Nephron (organoid): ENCODE data around the gene SLC5A4.

Experiments
- H3K27ac Mint-ChIP-seq, 3 experiments: 2 replicates each; pipeline ENCODE4 v1.8.0; 2020; ENCODE audit warnings: mixed read lengths in 3 of 3, mild to moderate bottlenecking in 2 of 3, moderate library complexity in 1 of 3
- H3K27me3 Mint-ChIP-seq: 2 replicates; pipeline ENCODE4 v1.8.0; 2021; ENCODE audit warnings: low read depth, mild to moderate bottlenecking, moderate library complexity, mixed read lengths
- H3K36me3 Mint-ChIP-seq: 2 replicates; pipeline ENCODE4 v1.8.0; 2020; ENCODE audit warnings: low read depth, mixed read lengths
- H3K4me1 Mint-ChIP-seq: 2 replicates; pipeline ENCODE4 v1.8.0; 2020; ENCODE audit warnings: mixed read lengths
- H3K4me3 Mint-ChIP-seq, 3 experiments: 2 replicates each; pipeline ENCODE4 v1.8.0; 2020; ENCODE audit warnings: mild to moderate bottlenecking in 3 of 3, mixed read lengths in 3 of 3, moderate library complexity in 2 of 3
- H3K9me3 Mint-ChIP-seq: 2 replicates; pipeline ENCODE4 v1.8.0; 2020; ENCODE audit warnings: mixed read lengths
- TF ChIP-seq, protein P1 (sequence below), 3 experiments: fragments of 200-600 bp; sonication (generic); IDR thresholded peaks; one replicate each; pipeline ENCODE4 v1.5.0; 2021; ENCODE audit warnings: antibody characterized with exemption in 3 of 3; ENCODE audit not compliant: unreplicated experiment in 3 of 3

SLC5A4 gene

DNA sequence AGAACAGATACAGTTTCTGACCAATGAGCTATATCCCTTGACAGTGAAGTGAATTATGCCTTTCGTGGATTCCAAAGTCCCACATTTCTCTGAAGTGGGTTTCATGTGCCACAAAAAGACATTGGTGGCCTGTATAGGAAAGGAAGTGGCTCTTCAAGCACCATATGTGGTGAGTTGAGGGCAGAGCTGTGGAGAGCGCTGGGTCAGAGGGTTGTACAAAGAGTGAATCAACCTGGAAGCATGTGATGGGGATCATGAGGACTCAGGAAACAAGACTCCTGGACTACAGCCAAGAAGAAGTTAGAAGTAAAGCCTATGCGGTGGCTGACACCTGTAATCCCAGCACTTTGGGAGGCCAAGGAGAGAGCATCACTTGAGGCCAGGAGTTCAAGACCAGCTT, 579 bp upstream of the SLC5A4 start:
- H3K4me3 Mint-ChIP-seq, result no peak overlapping the region
- no peaks in the 10 kb centered on the region for H3K9me3 Mint-ChIP-seq
- no peaks in the 10 kb centered on the region for H3K36me3 Mint-ChIP-seq
- H3K27ac Mint-ChIP-seq, result no peak overlapping the region
- H3K4me1 Mint-ChIP-seq, result no peaks in the 10 kb centered on the region
- TF ChIP-seq, protein P1, sequence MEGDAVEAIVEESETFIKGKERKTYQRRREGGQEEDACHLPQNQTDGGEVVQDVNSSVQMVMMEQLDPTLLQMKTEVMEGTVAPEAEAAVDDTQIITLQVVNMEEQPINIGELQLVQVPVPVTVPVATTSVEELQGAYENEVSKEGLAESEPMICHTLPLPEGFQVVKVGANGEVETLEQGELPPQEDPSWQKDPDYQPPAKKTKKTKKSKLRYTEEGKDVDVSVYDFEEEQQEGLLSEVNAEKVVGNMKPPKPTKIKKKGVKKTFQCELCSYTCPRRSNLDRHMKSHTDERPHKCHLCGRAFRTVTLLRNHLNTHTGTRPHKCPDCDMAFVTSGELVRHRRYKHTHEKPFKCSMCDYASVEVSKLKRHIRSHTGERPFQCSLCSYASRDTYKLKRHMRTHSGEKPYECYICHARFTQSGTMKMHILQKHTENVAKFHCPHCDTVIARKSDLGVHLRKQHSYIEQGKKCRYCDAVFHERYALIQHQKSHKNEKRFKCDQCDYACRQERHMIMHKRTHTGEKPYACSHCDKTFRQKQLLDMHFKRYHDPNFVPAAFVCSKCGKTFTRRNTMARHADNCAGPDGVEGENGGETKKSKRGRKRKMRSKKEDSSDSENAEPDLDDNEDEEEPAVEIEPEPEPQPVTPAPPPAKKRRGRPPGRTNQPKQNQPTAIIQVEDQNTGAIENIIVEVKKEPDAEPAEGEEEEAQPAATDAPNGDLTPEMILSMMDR (IDR thresholded peaks at IDR 0.05; ENCODE audit: unreplicated experiment in 3 of 3), result no peak
- peaks cover 10% of the 10 kb centered on the region for H3K27me3 Mint-ChIP-seq

- Mint-ChIP-seq H3K4me3 (no peak overlapping the region), H3K4me1 (no peaks in the 10 kb centered on the region), H3K36me3 (no peaks in the 10 kb centered on the region), H3K9me3 (no peaks in the 10 kb centered on the region), H3K27me3 (peaks cover 17% of the 10 kb centered on the region), H3K27ac (no peak overlapping the region)
- TF ChIP-seq, protein P1 (IDR thresholded peaks at IDR 0.05; ENCODE audit: unreplicated experiment in 3 of 3), result no peak
Observed at GRCh38 chr22:32249231-32249630, 5.9 kb downstream of the SLC5A4 start.

DNA sequence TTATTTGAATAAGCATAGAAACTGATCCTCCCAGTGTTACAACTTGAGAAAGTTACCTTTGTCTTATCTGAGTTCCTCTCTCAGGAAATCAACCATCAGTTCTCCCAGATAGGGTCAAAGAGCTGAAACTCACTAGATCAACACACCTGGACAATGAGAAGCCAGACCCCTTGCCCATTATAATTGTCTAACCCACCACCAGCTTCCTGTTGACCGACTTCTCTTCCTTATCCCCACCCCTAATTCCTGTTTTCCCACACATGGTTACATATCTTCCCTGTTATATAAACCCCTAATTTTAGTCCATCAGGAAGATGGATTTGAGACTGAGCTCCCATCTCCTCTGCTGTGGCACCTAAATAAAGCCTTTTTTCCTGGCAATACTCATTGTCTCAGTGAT, 6.9 kb downstream of the SLC5A4 start:
- no peak overlapping the region for H3K4me3 Mint-ChIP-seq
- no peaks in the 10 kb centered on the region for H3K4me1 Mint-ChIP-seq
- H3K27ac Mint-ChIP-seq, result no peak overlapping the region
- TF ChIP-seq, protein P1 (IDR thresholded peaks at IDR 0.05; ENCODE audit: unreplicated experiment in 3 of 3), result no peak
- no peaks in the 10 kb centered on the region for H3K36me3 Mint-ChIP-seq
- no peaks in the 10 kb centered on the region for H3K9me3 Mint-ChIP-seq
- peaks cover 15% of the 10 kb centered on the region for H3K27me3 Mint-ChIP-seq

GRCh38 chr22:32246166-32246565, 9.0 kb downstream of the SLC5A4 start:
- H3K9me3 Mint-ChIP-seq, result no peaks in the 10 kb centered on the region
- no peak overlapping the region for H3K4me3 Mint-ChIP-seq
- peaks cover 10% of the 10 kb centered on the region for H3K27me3 Mint-ChIP-seq
- TF ChIP-seq, protein P1 (IDR thresholded peaks at IDR 0.05; ENCODE audit: unreplicated experiment in 3 of 3), result no peak
- no peaks in the 10 kb centered on the region for H3K4me1 Mint-ChIP-seq
- H3K36me3 Mint-ChIP-seq, result no peaks in the 10 kb centered on the region
- peak overlapping the region in 1 of 3 experiments; percentile 61 for H3K27ac Mint-ChIP-seq

DNA sequence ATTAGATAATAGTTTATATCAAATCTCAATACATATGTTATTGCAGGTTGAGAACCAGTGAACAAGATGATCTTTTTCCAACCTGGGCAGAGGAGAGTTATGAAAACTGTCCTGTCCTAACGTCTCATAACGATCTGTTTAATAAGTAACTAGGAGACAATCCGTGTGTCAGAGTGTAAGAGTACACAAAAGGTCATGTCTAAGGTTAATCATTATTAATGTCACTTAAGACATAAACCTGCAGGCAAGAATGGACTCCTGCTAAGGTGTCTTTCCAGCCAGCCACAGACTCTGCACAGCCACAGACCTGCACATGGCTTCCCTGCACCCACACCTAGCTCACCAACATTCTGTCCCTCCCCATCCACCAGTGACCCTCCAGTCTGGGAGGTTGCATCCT, 10.1 kb downstream of the SLC5A4 start:
- H3K36me3 Mint-ChIP-seq, result no peaks in the 10 kb centered on the region
- H3K27me3 Mint-ChIP-seq, result peaks cover 10% of the 10 kb centered on the region
- H3K4me3 Mint-ChIP-seq, result no peak overlapping the region
- TF ChIP-seq, protein P1 (IDR thresholded peaks at IDR 0.05; ENCODE audit: unreplicated experiment in 3 of 3), result no peak
- H3K4me1 Mint-ChIP-seq, result no peaks in the 10 kb centered on the region
- H3K27ac Mint-ChIP-seq, result peak overlapping the region in 1 of 3 experiments; percentile 25
- no peaks in the 10 kb centered on the region for H3K9me3 Mint-ChIP-seq

- no peaks in the 10 kb centered on the region for H3K36me3 Mint-ChIP-seq
- TF ChIP-seq, protein P1 (IDR thresholded peaks at IDR 0.05; ENCODE audit: unreplicated experiment in 3 of 3), result no peak
- no peaks in the 10 kb centered on the region for H3K9me3 Mint-ChIP-seq
- H3K4me1 Mint-ChIP-seq, result no peaks in the 10 kb centered on the region
- peaks cover 10% of the 10 kb centered on the region for H3K27me3 Mint-ChIP-seq
- no peak overlapping the region for H3K27ac Mint-ChIP-seq
- no peak overlapping the region for H3K4me3 Mint-ChIP-seq
Observed at GRCh38 chr22:32244547-32244946, 10.6 kb downstream of the SLC5A4 start.
